ENCODE measurements around the gene ACVRL1.

GRCh38 chr12:51922762-51923505, 15.6 kb downstream of the ACVRL1 start:
- TF ChIP-seq CTCF (IDR thresholded peaks at IDR 0.05) (peak in 1 of 6 experiments; percentile 17), POLR2A (IDR thresholded peaks at IDR 0.05) (no peak)
